GM18498 (cell line): ENCODE data around the gene CUBN.

Experiments used
- ATAC-seq: cut with Tn5 transposase; IDR thresholded peaks from one replicate; pipeline ENCODE4 v1.9.1; 2021; ENCODE audit warnings: mild to moderate bottlenecking, moderate library complexity; ENCODE audit not compliant: unreplicated experiment

The CUBN gene

GRCh38 chr10:17129741-17130140 is at the start of gene CUBN:
TSS of gene CUBN (minus strand) at chr10:17129811. CDS start at chr10:17129765, 46 bp downstream.
- no peak for ATAC-seq

DNA sequence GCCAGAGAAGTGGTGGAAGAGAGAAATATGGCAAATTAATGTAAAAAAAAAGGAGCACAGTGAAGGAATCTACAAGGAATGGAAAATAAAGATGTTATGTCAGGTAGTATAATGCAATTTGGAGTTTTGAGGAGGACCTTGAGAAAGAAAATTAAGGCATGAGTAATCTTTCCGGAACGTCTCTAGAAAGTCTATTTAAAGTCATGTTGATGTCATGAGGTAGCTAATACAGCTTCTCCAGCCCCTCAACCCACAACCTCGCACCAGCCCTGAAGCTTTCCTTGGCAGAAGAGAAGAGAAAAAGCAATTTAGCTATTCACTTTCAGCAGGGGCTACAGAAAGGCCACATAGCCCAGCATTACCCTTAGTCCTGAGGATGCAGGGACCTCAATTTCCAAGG is 49.4 kb upstream of the CUBN start:
- no peak for ATAC-seq

- ATAC-seq, result no peak
Observed at GRCh38 chr10:17178006-17178405, 48.4 kb upstream of the CUBN start.

- no peak for ATAC-seq
Observed at GRCh38 chr10:17177014-17177413, 47.4 kb upstream of the CUBN start.

DNA sequence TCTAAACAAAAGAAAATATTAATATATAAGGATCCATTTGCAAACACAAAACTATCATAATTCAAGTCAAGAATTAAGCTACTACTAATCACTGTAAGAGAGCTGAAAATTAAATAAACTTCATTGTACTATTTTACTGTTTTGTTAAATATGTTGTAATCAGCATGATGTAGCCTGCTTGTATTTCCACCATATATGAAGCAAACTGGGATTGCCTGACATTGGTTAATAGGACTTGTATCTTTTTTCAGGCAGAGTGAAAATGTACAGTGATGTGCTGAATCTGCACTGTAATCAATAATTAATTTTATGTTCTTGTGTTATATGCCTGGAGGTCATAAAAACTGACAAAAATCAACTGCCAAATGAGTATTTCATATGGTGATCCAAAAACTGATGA is 46.5 kb upstream of the CUBN start:
- ATAC-seq, result no peak

GRCh38 chr10:17175551-17175950 is 45.9 kb upstream of the CUBN start:
- no peak for ATAC-seq

GRCh38 chr10:17174626-17175025 is 45.0 kb upstream of the CUBN start:
- ATAC-seq, result no peak

DNA sequence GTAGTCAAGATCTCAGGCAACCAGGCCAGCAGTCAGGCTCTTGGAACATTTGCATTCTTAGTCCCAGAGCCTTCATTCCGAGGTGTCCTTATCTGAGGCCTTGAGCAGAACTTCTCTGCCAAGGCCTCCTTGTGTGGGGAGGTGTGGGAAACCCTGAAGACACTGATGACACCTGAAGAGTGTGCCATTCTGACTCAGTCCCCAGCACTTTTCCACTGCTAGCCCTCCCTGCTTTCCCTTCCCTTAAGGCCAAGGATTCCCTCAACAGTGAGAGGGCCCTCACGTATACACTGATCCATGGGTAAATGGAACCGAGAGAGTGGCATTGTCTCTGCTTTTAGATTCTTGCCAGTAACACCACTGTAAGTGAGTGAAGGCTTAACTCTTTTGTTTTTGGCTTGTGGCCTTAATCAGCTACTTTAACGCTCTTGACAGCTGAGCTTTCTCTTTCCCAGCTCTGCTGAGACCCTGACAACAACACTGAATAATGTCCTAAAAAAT is 41.6 kb upstream of the CUBN start:
- ATAC-seq, result no peak

DNA sequence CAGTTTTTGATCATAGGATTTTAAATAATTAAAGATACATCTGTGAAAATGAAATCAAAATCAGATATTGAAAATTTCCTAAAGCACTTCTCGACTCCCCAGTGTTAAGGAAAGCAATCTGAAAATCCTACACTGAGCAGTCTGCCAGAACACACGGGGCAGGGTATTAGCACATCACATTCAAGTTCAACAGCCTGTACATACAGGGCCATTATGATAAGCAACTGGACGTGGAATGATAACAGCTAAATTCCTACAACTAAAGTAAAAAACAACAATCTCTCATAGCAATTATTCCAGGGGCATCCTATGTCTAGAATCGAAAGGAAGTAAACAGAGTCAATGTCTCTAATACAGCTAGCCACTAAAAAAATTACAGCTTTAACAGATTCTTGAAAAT is 40.2 kb upstream of the CUBN start:
- no peak for ATAC-seq

DNA sequence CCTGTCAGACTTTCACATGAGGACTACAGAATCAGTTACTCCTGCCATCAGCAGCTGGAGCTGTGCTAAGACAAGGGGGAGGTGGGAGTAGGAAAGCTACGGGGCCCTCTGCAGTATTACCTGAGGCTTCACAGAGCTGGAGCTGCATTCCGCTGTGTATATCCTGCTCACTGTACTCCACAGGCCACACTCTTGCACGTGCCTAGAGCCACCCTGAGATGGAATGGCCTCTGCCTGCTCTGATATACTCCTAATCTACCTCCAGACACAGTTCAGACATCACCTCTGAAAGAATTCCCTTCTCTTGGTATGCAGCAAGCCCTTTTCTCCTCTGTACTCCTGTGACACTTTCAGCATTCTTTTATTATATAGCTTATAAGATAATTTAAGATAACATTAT is 37.1 kb upstream of the CUBN start:
- no peak for ATAC-seq

- ATAC-seq, result no peak
Observed at GRCh38 chr10:17162828-17163227, 33.2 kb upstream of the CUBN start.

DNA sequence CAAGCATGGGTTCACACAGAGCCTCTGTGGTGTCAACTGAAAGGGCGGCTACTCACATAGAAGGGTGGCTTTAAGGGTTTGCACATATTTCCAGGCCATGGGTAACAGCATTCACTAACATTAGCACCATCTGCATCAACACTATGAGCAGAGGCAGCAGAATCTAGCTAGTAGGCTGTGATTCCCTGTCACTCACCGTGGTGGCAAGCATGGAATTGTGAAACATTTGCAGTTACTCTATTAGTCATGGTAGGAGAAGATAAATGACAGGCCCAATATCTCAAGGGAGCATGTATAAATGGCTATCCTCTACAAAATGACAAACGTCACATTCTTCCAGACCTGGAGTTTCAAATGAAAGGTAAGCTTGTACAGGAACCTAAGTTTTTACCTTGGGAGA is 32.2 kb upstream of the CUBN start:
- no peak for ATAC-seq

DNA sequence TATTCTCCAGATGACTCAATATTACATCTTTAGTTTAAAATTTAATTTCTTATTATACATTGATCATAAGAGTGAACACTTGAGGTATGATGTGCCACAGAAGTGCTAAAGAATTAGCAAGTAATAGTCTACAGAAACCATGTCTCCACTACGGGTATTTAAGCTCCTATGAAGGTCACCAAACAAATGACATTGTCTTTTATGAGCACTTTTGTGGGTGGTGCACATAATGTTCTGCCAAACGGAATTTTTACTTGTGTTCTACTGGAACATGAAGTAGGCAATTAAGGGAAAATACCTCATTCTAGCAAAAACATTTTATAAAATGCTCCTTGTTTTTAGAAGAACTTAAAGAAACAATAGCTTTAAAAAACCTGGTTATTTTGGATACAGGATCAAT is 27.4 kb upstream of the CUBN start:
- ATAC-seq, result no peak

DNA sequence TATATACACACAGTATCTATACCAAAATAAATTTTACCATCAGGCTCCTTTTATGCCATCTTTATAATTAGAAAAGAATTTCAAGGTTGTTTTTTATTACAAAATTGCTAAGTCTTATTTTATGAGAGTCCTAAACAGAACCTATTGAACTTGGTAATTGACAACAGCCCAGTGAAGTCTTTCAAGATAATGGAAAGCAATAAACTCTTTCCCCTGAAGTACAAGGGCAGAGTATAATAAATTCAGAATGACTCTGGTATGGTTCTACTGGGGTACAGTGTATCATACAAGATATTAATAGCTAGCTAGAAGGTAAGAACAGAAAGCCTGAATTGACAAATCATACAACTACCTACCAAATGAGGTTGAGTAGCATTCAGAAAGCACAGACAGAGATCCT is 26.2 kb upstream of the CUBN start:
- no peak for ATAC-seq

DNA sequence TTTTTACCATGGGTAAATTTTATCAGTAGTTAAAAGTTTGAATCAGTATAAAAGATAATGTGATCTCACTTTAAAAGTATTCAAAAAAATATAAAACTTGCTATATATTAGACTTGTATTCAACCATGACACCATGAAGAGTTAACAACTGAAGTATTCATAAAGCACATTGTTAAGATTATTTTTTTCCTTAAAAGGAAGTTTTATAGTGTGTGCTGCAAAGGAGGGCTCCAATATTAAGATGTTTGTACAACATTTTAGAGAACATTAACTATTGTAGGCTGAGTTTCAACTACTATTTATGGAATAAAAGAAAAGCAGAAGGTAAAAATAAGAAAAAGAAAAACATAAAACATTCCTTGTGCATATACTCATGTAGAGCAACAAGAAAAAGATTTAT is 24.5 kb upstream of the CUBN start:
- ATAC-seq, result no peak

- no peak for ATAC-seq
Observed at GRCh38 chr10:17153321-17153720, 23.7 kb upstream of the CUBN start.

DNA sequence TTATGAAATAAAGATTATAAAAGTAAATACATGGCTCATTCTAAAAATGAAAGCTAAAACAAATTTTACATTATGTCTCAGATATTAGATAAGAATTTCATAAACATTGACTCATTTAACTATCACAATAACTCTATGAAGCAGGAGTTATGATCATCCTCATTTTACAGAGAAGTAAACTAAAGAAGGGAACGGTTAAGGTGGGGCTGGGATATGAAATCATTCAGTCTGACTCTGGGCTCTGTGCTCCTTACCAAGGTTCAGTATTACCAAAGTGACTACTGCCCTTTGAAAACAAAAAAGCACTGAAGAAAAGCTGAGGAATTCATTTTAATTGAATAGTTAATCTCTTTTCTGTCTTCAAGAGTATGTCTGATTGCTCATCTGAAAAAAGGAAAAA is 22.1 kb upstream of the CUBN start:
- no peak for ATAC-seq

GRCh38 chr10:17147884-17148489 is 18.4 kb upstream of the CUBN start:
- ATAC-seq, result no peak

DNA sequence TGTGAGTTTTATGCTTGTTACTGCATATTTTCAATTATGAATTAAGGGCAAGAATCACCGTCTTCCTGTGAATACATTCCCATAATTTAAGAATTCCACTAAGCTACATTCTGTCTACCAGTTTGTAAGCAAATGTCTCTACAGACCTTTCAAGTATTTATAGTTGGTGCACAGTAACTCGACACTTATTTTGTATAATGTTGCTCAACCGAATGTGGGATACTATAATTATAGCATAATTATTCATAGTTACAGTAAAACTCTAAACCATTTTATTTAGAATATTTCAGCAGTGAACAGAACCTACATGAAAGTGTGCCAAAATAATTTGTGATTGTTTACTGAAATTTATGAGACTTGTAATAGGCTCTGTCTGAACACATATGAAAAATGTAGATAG is 17.3 kb upstream of the CUBN start:
- no peak for ATAC-seq

DNA sequence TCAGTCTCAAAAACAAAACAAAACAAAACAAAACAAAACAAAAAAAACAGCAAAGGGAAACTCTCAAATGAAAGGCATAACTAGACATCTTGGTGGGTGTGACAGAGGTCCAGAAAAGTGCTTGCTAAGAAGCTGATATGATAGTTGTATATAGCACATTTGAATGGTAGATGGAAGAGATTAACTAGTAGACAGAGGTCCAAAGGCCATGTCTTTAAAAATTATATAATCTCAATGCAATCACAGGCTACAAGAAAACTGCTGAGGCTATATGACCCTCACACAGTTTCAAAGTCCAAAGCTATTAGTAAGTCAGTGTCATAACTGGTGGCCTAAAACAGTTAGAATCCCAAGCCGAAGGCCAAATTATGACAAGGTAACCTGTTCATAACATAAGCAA is 15.6 kb upstream of the CUBN start:
- no peak for ATAC-seq

- no peak for ATAC-seq
Observed at GRCh38 chr10:17144757-17145156, 15.1 kb upstream of the CUBN start.

DNA sequence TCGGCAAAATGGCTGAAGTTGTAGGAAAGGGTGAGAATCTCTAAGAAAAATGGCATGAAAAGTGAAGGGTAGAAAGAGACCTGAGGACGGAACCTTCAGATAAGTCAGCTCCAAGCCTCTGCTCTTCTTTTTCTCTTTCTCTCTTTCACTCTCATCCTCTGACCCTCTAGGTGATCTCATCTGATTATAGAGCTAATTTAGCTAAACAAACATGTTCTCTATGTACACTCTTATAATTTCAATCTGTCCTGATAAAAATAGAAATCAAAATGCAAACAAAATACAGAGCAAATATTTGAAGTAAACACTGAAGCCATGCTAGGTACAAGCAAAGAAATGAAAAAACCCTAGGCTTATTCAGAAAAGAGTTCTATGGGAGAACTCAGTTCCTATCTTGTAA is 14.4 kb upstream of the CUBN start:
- no peak for ATAC-seq

DNA sequence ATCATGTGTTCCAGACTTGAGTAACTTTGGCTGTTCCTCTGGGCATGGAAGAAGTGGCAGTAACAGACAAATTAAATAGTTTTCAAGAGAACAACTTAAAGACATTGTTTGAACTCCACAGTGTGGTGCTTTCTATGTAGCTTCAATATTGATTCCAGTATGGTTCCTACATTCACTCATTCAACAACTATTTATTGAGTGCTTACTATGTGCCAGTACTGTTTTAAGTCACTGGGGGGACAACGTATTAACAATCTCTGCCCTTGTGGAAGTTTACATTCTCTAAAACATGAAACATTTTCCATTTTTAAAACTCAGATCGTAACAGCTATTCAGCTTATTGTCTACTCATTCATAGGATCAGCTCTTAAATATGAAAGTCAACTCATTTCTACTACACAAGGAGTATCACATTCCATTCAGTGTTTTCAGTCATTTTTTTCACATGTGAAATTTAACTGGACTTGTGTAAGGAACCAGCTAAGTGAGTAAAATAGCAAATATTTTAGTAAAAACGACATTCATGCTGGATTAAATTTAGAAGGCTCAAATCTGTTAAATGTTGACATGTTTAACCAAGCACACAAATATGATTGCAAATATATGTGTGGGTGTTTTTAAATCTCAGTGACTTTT is 13.6 kb upstream of the CUBN start:
- no peak for ATAC-seq
